H1 (cell line): Measurements from ENCODE around the gene TEAD1. TPM values are rescaled to one million over a fixed set of nuclear protein-coding genes. Genes with fewer than 3 reads are reported as not detected.

Source experiments
- CTCF ChIA-PET: fragments of 300-600 bp; sonication (Branson Sonifier 250); formaldehyde crosslinking; loops from one replicate; lab custom pipeline; 2021; ENCODE audit not compliant: partially characterized antibody; lab: Charles Lee
- POLR2A ChIA-PET: fragments of 300-600 bp; sonication (Branson Sonifier 250); formaldehyde crosslinking; loops from one replicate; lab custom pipeline; 2021; ENCODE audit warnings: inconsistent platforms; ENCODE audit not compliant: partially characterized antibody; lab: Charles Lee
- DNase-seq, 2 experiments: peaks; one replicate each; pipeline versions ENCODE4 v3.0.0 to v3.0.0-alpha.2; 2010 to 2022; ENCODE audit warnings: low spot score in 2 of 2, low read depth in 1 of 2, mixed read lengths in 1 of 2
- FAIRE-seq: peaks from 2 replicates; lab custom pipeline; 2011; peaks lifted over from hg19 to GRCh38; lab: Jason Lieb, UNC
- H2AFZ ChIP-seq: 2 replicates; pipeline ENCODE4 v1.8.1; 2012; ENCODE audit warnings: low read length, inconsistent platforms
- H2AK5ac ChIP-seq: 2 replicates; pipeline ENCODE4 v1.6.1; 2013; ENCODE audit warnings: low read depth, low read length
- H2BK120ac ChIP-seq: replicated peaks from 2 replicates; pipeline ENCODE3; 2013; ENCODE audit warnings: low read depth, low read length, inconsistent platforms
- H2BK12ac ChIP-seq: 2 replicates; pipeline ENCODE4 v1.6.1; 2013; ENCODE audit warnings: low read depth, low read length
- H2BK15ac ChIP-seq: 2 replicates; pipeline ENCODE4 v1.6.1; 2013; ENCODE audit warnings: low read length
- H2BK20ac ChIP-seq: 2 replicates; pipeline ENCODE4 v1.6.1; 2013; ENCODE audit warnings: low read length
- H2BK5ac ChIP-seq: 2 replicates; pipeline ENCODE4 v1.6.1; 2013; ENCODE audit warnings: low read depth, low read length
- H3K14ac ChIP-seq: 2 replicates; pipeline ENCODE4 v1.6.1; 2013; ENCODE audit warnings: inconsistent platforms; ENCODE audit not compliant: insufficient read length
- H3K18ac ChIP-seq: 2 replicates; pipeline ENCODE4 v1.6.1; 2013; ENCODE audit warnings: low read length; ENCODE audit errors: extremely low read depth
- H3K23ac ChIP-seq: 2 replicates; pipeline ENCODE4 v1.6.1; 2013; ENCODE audit warnings: inconsistent platforms; ENCODE audit not compliant: insufficient read length
- H3K23me2 ChIP-seq: 2 replicates; pipeline ENCODE4 v1.6.1; 2013; ENCODE audit warnings: low read depth, low read length
- H3K27ac ChIP-seq: 2 replicates; pipeline ENCODE4 v1.6.1; 2011; ENCODE audit warnings: low read depth, low read length, inconsistent platforms
- H3K27me3 ChIP-seq, 4 experiments: replicated peaks in 1 of 4; 1 replicate in 1 of 4; 2 replicates in 3 of 4; pipeline versions ENCODE4 v1.6.1 to v1.8.1; 2011 to 2013; ENCODE audit warnings: low read length in 3 of 4, mild to moderate bottlenecking in 3 of 4, inconsistent platforms in 2 of 4, mixed read lengths in 2 of 4, moderate library complexity in 1 of 4; ENCODE audit not compliant: control insufficient read depth in 3 of 4, insufficient read depth in 3 of 4; ENCODE audit errors: extremely low read depth in 1 of 4
- H3K36me3 ChIP-seq, 4 experiments: 2 replicates each; pipeline versions ENCODE4 v1.6.1 to v1.8.1; 2011 to 2013; ENCODE audit warnings: mild to moderate bottlenecking in 4 of 4, low read length in 3 of 4, moderate library complexity in 2 of 4, control low read depth in 1 of 4, inconsistent platforms in 1 of 4; ENCODE audit not compliant: insufficient read depth in 4 of 4, control insufficient read depth in 2 of 4
- H3K4ac ChIP-seq: replicated peaks from 2 replicates; pipeline ENCODE3; 2013; ENCODE audit warnings: low read length, low read depth, mixed read lengths, inconsistent platforms; ENCODE audit not compliant: insufficient read length
- H3K4me1 ChIP-seq, 4 experiments: replicated peaks in 1 of 4; 1 replicate in 1 of 4; 2 replicates in 3 of 4; pipeline versions ENCODE4 v1.6.1 to v1.8.1; 2011 to 2013; ENCODE audit warnings: low read length in 3 of 4, inconsistent platforms in 2 of 4, mixed read lengths in 1 of 4; ENCODE audit not compliant: insufficient read depth in 4 of 4, control insufficient read depth in 3 of 4
- H3K4me2 ChIP-seq, 2 experiments: 2 replicates each; pipeline versions ENCODE4 v1.6.1 to v1.8.1; 2011 to 2013; ENCODE audit warnings: low read depth in 2 of 2, low read length in 2 of 2, control low read depth in 1 of 2, inconsistent platforms in 1 of 2, mild to moderate bottlenecking in 1 of 2; ENCODE audit not compliant: insufficient read depth in 1 of 2
- H3K4me3 ChIP-seq, 4 experiments: fragments of 200-600, 300-600 bp in 1 of 4; sonication (generic), shearing (Covaris generic), sonication (Bioruptor Twin) in 1 of 4; 2 replicates each; pipeline versions ENCODE4 v1.5.1 to v1.8.1; 2011 to 2016; ENCODE audit warnings: low read length in 4 of 4, low read depth in 3 of 4, control low read depth in 2 of 4, inconsistent platforms in 2 of 4, mild to moderate bottlenecking in 2 of 4, mixed read lengths in 1 of 4, moderate library complexity in 1 of 4; ENCODE audit not compliant: insufficient read depth in 2 of 4; ENCODE audit errors: extremely low read depth in 1 of 4
- H3K56ac ChIP-seq: replicated peaks from 2 replicates; pipeline ENCODE3; 2013; ENCODE audit warnings: low read depth, mild to moderate bottlenecking, mixed read lengths, low read length, inconsistent platforms; ENCODE audit not compliant: insufficient read length
- H3K79me1 ChIP-seq: 2 replicates; pipeline ENCODE4 v1.6.1; 2013; ENCODE audit warnings: low read depth, low read length, control low read depth
- H3K79me2 ChIP-seq, 2 experiments: 2 replicates each; pipeline versions ENCODE4 v1.6.1 to v1.8.1; 2012 to 2013; ENCODE audit warnings: low read length in 2 of 2, mild to moderate bottlenecking in 2 of 2, inconsistent platforms in 1 of 2; ENCODE audit not compliant: insufficient read depth in 2 of 2, control insufficient read depth in 1 of 2
- H3K9ac ChIP-seq, 4 experiments: replicated peaks in 1 of 4; 1 replicate in 1 of 4; 2 replicates in 3 of 4; pipeline versions ENCODE4 v1.6.1 to v1.8.1; 2011 to 2013; ENCODE audit warnings: low read depth in 3 of 4, low read length in 3 of 4, control low read depth in 2 of 4, mild to moderate bottlenecking in 2 of 4, moderate library complexity in 2 of 4, inconsistent platforms in 1 of 4; ENCODE audit errors: extremely low read depth in 1 of 4
- H3K9me3 ChIP-seq, 2 experiments: 2 replicates each; pipeline versions ENCODE4 v1.6.1 to v1.8.1; 2012 to 2013; ENCODE audit warnings: mild to moderate bottlenecking in 2 of 2, moderate library complexity in 2 of 2, control low read depth in 1 of 2, inconsistent platforms in 1 of 2, low read depth in 1 of 2, low read length in 1 of 2, mixed read lengths in 1 of 2; ENCODE audit not compliant: insufficient read depth in 2 of 2
- H4K20me1 ChIP-seq, 2 experiments: replicated peaks in 1 of 2; 2 replicates each; pipeline versions ENCODE3 to v1.8.1; 2011 to 2013; ENCODE audit warnings: inconsistent platforms in 2 of 2, low read length in 2 of 2, mild to moderate bottlenecking in 1 of 2; ENCODE audit not compliant: insufficient read depth in 2 of 2, control insufficient read depth in 1 of 2
- H4K5ac ChIP-seq: 2 replicates; pipeline ENCODE4 v1.6.1; 2013; ENCODE audit warnings: low read length, low read depth, mixed read lengths, inconsistent platforms; ENCODE audit not compliant: insufficient read length
- H4K8ac ChIP-seq: 2 replicates; pipeline ENCODE4 v1.8.0; 2013; ENCODE audit warnings: mild to moderate bottlenecking, moderate library complexity, low read length, inconsistent platforms; ENCODE audit not compliant: insufficient read depth; ENCODE audit errors: extremely low read depth
- H4K91ac ChIP-seq: replicated peaks from 2 replicates; pipeline ENCODE3; 2013; ENCODE audit warnings: low read length, mixed read lengths, inconsistent platforms; ENCODE audit not compliant: insufficient read length
- CEBPB ChIP-seq: IDR thresholded peaks from 2 replicates; pipeline ENCODE4 v1.6.1; 2012; ENCODE audit warnings: low read depth, low read length
- CTBP2 ChIP-seq: IDR thresholded peaks from 2 replicates; pipeline ENCODE4 v1.7.0; 2011; ENCODE audit warnings: borderline replicate concordance, mild to moderate bottlenecking, moderate library complexity, mixed read lengths, low read length; ENCODE audit not compliant: insufficient read depth, insufficient read length
- JUND ChIP-seq: IDR thresholded peaks from 2 replicates; pipeline ENCODE4 v1.6.1; 2011; ENCODE audit warnings: mild to moderate bottlenecking, improper control_type of control experiment, low read length
- KDM5A ChIP-seq: fragments of 200-600 bp; IDR thresholded peaks from 2 replicates; pipeline ENCODE4 v1.7.1; 2012; ENCODE audit warnings: mild to moderate bottlenecking, low read length, inconsistent platforms, mixed read lengths
- PHF8 ChIP-seq: fragments of 200-600 bp; sonication (generic); conservative IDR thresholded peaks from 2 replicates; pipeline ENCODE4 v1.7.1; 2012; ENCODE audit warnings: low read depth, mild to moderate bottlenecking, inconsistent platforms, low read length, moderate library complexity
- POLR2AphosphoS5 ChIP-seq: IDR thresholded peaks from 2 replicates; pipeline ENCODE4 v1.6.1; 2011; ENCODE audit warnings: low read depth, low read length
- POU5F1 ChIP-seq: IDR thresholded peaks from 2 replicates; pipeline ENCODE4 v1.6.1; 2011; ENCODE audit warnings: low read depth, mild to moderate bottlenecking, low read length, moderate library complexity
- RNF2 ChIP-seq: fragments of 200-900, 300-1000 bp; sonication (generic); IDR thresholded peaks from 2 replicates; pipeline ENCODE4 v1.7.1; 2016; ENCODE audit warnings: borderline replicate concordance, low read depth, mild to moderate bottlenecking, antibody characterized with exemption, low read length; ENCODE audit not compliant: poor library complexity, severe bottlenecking; ENCODE audit errors: missing control alignments
- SIX5 ChIP-seq: IDR thresholded peaks from 2 replicates; pipeline ENCODE4 v1.6.1; 2011; ENCODE audit warnings: mild to moderate bottlenecking, low read depth, low read length
- TAF1 ChIP-seq: IDR thresholded peaks from 2 replicates; pipeline ENCODE4 v1.6.1; 2011; ENCODE audit warnings: mild to moderate bottlenecking, low read depth, low read length
- TBP ChIP-seq: IDR thresholded peaks from 2 replicates; pipeline ENCODE4 v1.6.1; 2011; ENCODE audit warnings: low read depth, low read length, improper control_type of control experiment
- WGBS, 2 experiments: shearing (Covaris generic) in 1 of 2; methylation state at CpG; one replicate each; pipeline versions ENCODE4 v1.1.6 to v1.1.7; 2013 to 2015; ENCODE audit warnings: low lambda C conversion rate in 2 of 2, mixed read lengths in 2 of 2, inconsistent platforms in 1 of 2, low coverage in 1 of 2, missing lambda C conversion rate in 1 of 2; ENCODE audit not compliant: insufficient replicate concordance in 2 of 2, insufficient coverage in 1 of 2, insufficient read length in 1 of 2; ENCODE audit errors: extremely low coverage in 1 of 2, missing lambda C conversion rate in 1 of 2; 5-methylcytosine and 5-hydroxymethylcytosine counted together
- polyA plus RNA-seq, 7 experiments: library from polyadenylated mRNA; depleted of rRNA in 3 of 7; stranded (reverse) in 5 of 7; unstranded in 2 of 7; fragments of >200 nt in 5 of 7; fragments of 200-250 nt in 2 of 7; gene quantifications; 1 replicate in 5 of 7; 2 replicates in 1 of 7; 4 replicates in 1 of 7; pipeline versions ENCODE4 v1.2.1 to v1.2.3, GENCODE V29; 2011 to 2013; ENCODE audit warnings: missing spikeins in 2 of 7, mixed read lengths in 2 of 7
- total RNA-seq: library from RNA; stranded (reverse); fragmentation: NEBNext Ultra II Directional; extraction: Animal tissue kit (Norgen Biotek cat#: 25700); gene quantifications from 2 replicates; pipeline ENCODE4 v1.2.1, GENCODE V29; 2021

TEAD1 gene
- total and polyA plus RNA-seq, 2 of the 8 experiments (the other 6 are each of a cell fraction or from before 2014, with no cell fraction given), result 15.6 to 67.4 TPM

DNA sequence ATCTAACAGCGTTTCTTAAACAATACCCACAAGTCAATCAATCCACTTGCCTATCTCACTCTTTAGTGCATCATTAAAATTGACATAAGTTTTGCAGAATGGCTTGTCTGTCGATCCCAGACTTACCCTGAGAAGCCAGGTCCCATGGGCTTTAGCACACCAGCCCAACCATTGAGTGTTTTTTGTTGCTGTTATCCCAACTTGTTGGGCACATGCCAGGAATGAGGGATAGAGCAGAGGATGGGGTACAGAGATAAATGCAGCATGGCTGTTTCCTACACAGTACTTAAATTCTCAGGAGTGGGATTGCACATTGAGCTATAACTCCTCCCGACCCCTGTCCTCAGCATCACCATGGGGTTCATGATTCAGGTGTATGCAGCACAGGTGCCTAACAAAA, 270.7 kb downstream of the TEAD1 start:
- no peak overlapping the region for H2AFZ ChIP-seq
- ChIA-PET CTCF (interaction anchor here (1.0 to 1.6 kb wide), 2 partner anchors 21 to 656 kb away, joined by 4 read pairs; no protein-coding TSS in a partner anchor), POLR2A (interaction anchor here (0.5 kb wide), 1 partner anchor 14 kb away, joined by 3 read pairs; no protein-coding TSS in a partner anchor)
- H2AK5ac ChIP-seq, result no peak overlapping the region
- H4K5ac ChIP-seq, result no peak overlapping the region
- no peak overlapping the region for H3K18ac ChIP-seq
- no peaks in the 10 kb centered on the region for H3K4me1 ChIP-seq
- H3K36me3 ChIP-seq, result peaks cover 0 to 11% (median 4%) of the 10 kb centered on the region in 4 experiments; a peak in 2 of 8 replicates
- no peak overlapping the region for H3K27ac ChIP-seq
- H2BK15ac ChIP-seq, result no peak overlapping the region
- TF ChIP-seq CEBPB (no peak), SIX5 (no peak), JUND (no peak), RNF2 (no peak), CTBP2 (no peak), KDM5A (no peak), TAF1 (no peak), PHF8 (no peak), POLR2AphosphoS5 (no peak), TBP (no peak), POU5F1 (no peak)
- H4K20me1 ChIP-seq, result peaks cover 0 to 1% of the 10 kb centered on the region in 2 experiments
- no peak overlapping the region for H2BK20ac ChIP-seq
- no peaks in the 10 kb centered on the region for H3K27me3 ChIP-seq
- no peak overlapping the region for H3K4ac ChIP-seq
- no peaks in the 10 kb centered on the region for H3K23me2 ChIP-seq
- no peak overlapping the region for H3K4me2 ChIP-seq
- no peak overlapping the region for H4K8ac ChIP-seq
- no peak overlapping the region for H4K91ac ChIP-seq
- 61% methylated on average over 3 of the region's 3 CpGs; no CpG with 5 or more reads in 1 of the 2 experiments for WGBS, 2 experiments
- H3K14ac ChIP-seq, result no peak overlapping the region
- no peak overlapping the region for H3K56ac ChIP-seq
- no peaks in the 10 kb centered on the region for H3K79me1 ChIP-seq
- DNase-seq, result no peak
- FAIRE-seq, result no peak
- H3K23ac ChIP-seq, result no peak overlapping the region
- no peak overlapping the region for H3K9ac ChIP-seq
- no peaks in the 10 kb centered on the region for H3K79me2 ChIP-seq
- H2BK120ac ChIP-seq, result no peak overlapping the region
- H3K4me3 ChIP-seq, result no peak overlapping the region
- no peak overlapping the region for H2BK5ac ChIP-seq
- H3K9me3 ChIP-seq, result no peaks in the 10 kb centered on the region
- H2BK12ac ChIP-seq, result no peak overlapping the region
